Epithelial cell of esophagus (primary cell): ENCODE measurements around the gene SLC26A4.

Source experiments
- DNase-seq: peaks from one replicate; pipeline ENCODE4 v3.0.0; 2010; ENCODE audit warnings: low read depth
- H3K4me3 ChIP-seq: 2 replicates; pipeline ENCODE4 v1.5.1; 2011; ENCODE audit warnings: mild to moderate bottlenecking, low read length, control low read depth
- TF ChIP-seq, protein P1 (sequence below): IDR thresholded peaks from 2 replicates; pipeline ENCODE4 v1.5.1; 2011; ENCODE audit warnings: low read depth, mild to moderate bottlenecking, low read length, control low read depth, inconsistent platforms; ENCODE audit not compliant: insufficient read depth; ENCODE audit errors: missing control alignments

SLC26A4 gene

DNA sequence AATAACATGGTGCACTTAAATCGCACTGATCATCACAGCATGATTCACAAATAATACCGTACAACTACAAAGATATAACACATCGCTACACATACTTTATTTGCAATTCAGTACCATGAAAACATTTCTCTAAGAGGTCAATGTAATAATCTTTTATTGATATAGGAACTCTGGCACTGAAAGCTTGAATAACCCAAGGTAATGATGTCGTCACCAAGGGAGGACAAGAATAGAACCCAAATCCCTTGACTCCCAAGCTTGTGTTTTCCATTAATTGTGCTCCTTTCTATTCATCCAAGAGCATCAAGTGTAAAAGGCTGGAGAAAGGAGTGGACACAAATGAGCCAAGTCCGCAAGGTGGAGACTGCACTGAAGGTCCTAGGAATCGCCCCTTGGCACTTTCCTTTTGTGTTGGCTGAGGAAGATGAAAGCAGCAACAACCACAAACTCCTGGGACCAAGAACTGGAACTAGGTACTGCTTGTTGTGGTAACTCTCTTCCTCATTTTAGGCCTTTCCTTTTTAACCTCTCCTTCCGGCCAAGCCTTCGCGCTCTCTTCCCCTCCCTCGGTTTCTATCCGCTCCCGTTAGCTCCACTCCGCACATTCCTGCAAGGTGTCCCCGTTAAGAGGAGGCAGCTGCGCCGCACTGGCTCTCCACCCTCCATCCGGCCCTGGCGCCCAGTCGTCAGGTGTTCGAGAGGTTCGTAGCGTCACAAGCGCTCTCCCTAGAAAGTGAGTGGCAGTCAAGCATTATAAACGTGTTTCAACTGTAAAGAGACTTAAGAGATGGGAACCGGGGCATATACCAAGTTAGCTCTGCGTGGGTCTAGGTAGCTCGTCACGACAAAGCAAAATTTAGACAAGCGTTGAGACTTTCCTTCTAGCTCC is 82.3 kb downstream of the SLC26A4 start:
- TF ChIP-seq, protein P1, sequence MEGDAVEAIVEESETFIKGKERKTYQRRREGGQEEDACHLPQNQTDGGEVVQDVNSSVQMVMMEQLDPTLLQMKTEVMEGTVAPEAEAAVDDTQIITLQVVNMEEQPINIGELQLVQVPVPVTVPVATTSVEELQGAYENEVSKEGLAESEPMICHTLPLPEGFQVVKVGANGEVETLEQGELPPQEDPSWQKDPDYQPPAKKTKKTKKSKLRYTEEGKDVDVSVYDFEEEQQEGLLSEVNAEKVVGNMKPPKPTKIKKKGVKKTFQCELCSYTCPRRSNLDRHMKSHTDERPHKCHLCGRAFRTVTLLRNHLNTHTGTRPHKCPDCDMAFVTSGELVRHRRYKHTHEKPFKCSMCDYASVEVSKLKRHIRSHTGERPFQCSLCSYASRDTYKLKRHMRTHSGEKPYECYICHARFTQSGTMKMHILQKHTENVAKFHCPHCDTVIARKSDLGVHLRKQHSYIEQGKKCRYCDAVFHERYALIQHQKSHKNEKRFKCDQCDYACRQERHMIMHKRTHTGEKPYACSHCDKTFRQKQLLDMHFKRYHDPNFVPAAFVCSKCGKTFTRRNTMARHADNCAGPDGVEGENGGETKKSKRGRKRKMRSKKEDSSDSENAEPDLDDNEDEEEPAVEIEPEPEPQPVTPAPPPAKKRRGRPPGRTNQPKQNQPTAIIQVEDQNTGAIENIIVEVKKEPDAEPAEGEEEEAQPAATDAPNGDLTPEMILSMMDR = no peak
- DNase-seq = no peak
- H3K4me3 ChIP-seq = peak overlapping the region; percentile 94

DNA sequence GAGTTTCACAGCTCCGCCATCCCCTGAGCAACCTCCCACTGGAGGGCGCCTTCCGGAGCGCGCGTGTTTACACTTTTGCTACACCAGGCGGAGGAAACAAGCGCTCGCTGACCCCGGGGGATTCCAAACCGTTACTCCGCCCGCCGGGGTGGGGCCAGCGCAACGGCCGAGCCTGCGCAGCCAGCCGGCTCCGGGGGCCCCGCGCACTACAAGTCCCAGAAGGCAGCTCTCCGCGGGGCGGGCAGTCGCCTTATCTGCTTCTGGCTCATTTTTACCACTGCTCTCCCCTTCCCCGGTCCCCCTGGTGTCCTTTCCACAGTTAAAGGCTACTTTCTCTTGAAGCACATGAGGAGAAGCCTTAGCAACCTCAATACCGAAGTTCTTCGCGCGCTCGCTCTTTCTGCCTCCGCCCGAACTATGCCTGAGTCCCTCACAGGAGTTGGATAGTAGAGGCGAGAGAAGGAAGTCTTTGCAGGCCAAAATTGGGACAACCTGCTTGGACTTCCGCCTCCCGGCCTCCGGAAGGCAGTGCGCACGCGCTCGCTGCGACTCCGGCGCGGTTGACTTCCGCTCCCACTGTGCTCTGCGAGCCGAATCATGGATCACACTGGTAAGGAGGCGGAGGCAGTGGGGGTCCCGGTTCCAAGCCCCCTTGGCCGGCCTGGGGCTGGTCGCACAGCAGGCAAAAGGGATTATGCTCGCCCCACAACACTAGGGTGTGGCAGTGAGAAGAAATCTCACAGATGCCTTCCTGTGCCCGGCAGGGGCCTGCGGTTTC is 83.1 kb downstream of the SLC26A4 start, which contains the start of gene CBLL1:
TSS of gene CBLL1 (plus strand) at position 576 of the 778 bp plus-strand sequence. CDS start at position 598, 22 bp downstream.
- peak within 1 kb of the TSS; percentile 94 for H3K4me3 ChIP-seq
- DNase-seq = peak; percentile 97
- TF ChIP-seq, protein P1 = peak; percentile 64

DNA sequence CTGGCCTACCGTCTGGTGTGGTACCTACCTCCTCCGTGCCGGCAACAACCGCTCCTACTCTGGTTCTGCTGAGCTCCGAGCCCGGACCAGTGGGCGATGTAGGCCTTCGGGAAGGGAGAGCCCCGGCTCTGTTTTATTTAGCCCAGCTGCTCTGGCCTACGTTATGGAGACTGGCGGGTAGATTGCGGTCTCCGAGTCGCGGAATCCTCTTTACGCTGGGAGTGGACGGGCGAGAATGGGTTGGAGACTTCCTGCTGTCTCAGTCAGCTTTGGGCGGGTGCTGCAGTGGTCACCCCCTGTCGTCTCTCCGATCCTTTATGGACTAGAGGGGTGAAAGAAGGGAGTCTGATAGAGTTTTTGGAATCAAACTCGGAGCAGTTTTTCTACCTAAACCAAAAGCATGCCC is 83.7 kb downstream of the SLC26A4 start:
- no peak for DNase-seq
- peak overlapping the region; percentile 94 for H3K4me3 ChIP-seq
- TF ChIP-seq, protein P1 = no peak

DNA sequence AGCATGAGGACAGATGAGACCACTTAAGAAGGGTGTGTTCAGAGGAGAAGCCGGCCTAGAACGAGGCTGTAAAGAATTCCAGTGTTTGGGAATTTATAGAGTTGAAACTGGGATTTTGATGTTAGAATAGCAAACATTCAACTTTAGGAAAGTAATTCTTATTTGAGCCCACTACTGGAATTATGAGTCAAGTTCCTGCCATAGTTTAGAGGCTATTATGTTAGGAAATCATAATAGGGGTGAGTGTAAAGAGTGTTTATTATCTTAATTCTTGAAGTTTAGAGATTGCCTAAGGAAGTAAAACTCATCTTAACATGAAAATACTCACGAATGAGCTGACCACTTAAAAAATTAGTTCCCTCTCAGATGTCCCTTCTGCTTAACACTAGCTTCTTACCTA is 85.4 kb downstream of the SLC26A4 start:
- H3K4me3 ChIP-seq = no peak overlapping the region
- no peak for DNase-seq
- TF ChIP-seq, protein P1 = no peak

DNA sequence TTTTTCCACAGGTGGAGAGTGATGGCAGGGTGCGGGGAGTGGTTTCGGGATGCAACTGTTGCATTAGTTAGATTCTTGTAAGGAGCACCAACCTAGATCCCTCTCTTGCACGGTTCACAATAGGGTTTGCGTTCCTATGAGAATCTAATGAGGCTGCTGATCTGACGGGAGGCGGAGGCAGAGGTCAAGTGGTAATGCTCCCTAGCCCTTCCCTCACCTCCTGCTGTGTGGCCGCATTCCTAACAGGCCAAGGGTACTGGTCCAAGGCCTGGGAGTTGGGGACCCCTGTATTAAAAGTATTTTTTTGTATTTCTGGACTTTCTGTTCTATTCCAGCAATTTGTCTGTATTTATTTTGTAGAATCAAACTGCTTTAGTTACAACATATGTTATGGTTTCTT is 90.5 kb downstream of the SLC26A4 start:
- TF ChIP-seq, protein P1 = no peak
- H3K4me3 ChIP-seq = no peak overlapping the region
- no peak for DNase-seq

DNA sequence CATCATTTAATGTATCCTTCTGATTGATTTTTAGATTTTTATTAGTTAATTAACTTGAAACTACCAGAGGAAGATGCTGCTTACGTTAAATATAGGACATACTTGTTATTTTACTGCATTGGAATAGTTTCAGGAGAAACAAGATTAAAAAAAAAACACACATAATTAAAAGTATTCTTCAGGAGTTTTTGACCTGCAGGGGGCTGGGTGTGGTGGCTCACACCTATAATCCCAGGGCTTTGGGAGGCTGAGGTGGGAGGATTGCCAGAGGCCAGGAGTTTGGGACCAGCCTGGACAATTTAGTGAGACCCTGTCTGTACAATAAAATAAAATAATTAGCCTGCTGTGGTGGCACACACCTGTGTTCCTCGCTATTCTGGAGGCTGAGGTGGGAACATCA is 94.0 kb downstream of the SLC26A4 start:
- no peak for DNase-seq
- no peak overlapping the region for H3K4me3 ChIP-seq
- TF ChIP-seq, protein P1 = peak; percentile 22
